Umbilical cord (tissue), 2 donors: ENCODE data around the gene BICD1. TPM values are rescaled to one million over a fixed set of nuclear protein-coding genes. Genes with fewer than 3 reads are reported as not detected.
"Not testable (repeated sequence)": the region's sequence is repeated elsewhere in the genome, so short reads cannot be mapped to it uniquely, and the experiment has no call there.

Experiments used
- DNase-seq: peaks from one replicate; pipeline ENCODE4 v3.0.0-alpha.2; 2015; ENCODE audit warnings: low spot score
- total RNA-seq: library from RNA; depleted of rRNA; stranded (reverse); fragments of >200 nt; gene quantifications from one replicate; pipeline ENCODE4 v1.2.3, GENCODE V29; 2014; ENCODE audit warnings: low replicate concordance; ENCODE audit not compliant: insufficient read depth

The BICD1 gene
- total RNA-seq, 1 donor from 2014 or later, result 34.7 TPM

GRCh38 chr12:32242641-32243040 lies 136.0 kb downstream of the BICD1 start:
- no peak for DNase-seq

- no peak for DNase-seq
Measured at GRCh38 chr12:32248441-32249140, 141.9 kb downstream of the BICD1 start.

GRCh38 chr12:32249777-32250176 lies 143.1 kb downstream of the BICD1 start:
- no peak for DNase-seq

GRCh38 chr12:32252199-32253073 lies 145.8 kb downstream of the BICD1 start:
- no peak for DNase-seq

- DNase-seq, result no peak
Measured at GRCh38 chr12:32253154-32253790, 146.6 kb downstream of the BICD1 start.

- no peak for DNase-seq
Measured at GRCh38 chr12:32254260-32254956, 147.8 kb downstream of the BICD1 start.

GRCh38 chr12:32255588-32255987 lies 148.9 kb downstream of the BICD1 start:
- no peak for DNase-seq

DNA sequence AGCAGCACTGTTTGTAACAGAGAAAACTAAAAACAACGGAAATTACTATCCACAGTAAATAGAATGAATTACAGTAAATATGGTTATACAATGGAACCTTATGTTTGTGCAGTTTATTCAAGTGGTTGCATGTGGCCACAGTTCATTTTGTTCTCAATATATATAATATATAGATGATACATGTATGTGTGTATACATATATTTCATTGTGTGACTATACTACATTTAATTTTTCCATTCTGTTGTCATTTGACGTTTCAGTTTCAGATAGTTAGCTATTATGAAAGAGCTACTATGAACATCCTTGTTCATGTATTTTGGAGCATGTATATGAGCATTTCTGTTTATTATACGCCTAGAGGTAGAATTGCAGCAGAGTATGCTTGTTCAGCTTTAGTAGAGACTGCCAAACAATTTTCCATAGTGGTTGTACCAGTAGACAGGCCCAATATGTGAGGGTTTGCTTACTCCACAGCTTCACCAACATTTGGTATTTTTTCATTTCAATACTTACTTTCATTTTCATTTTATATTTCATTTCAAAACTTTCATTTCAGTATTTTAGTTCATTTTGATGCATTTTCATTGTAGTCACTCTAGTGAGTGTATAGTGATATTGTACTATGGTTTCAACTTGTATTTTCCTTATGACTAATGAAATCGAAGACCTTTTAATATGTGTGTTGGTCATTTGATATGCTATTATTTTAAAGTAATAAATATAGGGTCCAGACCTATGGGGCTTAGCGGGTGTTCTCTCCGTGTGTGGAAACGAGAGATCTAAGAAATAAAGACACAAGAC lies 151.2 kb downstream of the BICD1 start:
- no peak for DNase-seq

DNA sequence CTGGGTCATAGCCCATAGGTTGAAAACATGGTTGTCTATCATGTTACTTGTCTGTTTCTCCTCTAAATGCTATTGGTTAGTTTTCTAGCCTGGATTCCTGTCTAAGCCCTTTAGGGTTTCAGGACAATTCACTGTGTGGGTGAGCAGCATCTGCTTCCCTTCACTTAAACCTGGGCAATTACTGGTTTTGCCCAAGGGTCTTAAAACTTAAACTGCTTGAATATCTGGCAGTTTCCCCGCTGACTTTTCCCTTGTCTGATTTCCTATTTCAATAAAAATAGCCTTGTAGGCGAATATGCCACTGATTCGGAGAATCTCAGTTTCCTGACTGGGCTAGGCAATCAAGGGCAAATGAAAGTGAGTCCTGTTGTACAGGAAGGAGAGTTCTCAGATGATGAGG lies 154.0 kb downstream of the BICD1 start:
- no peak for DNase-seq

DNA sequence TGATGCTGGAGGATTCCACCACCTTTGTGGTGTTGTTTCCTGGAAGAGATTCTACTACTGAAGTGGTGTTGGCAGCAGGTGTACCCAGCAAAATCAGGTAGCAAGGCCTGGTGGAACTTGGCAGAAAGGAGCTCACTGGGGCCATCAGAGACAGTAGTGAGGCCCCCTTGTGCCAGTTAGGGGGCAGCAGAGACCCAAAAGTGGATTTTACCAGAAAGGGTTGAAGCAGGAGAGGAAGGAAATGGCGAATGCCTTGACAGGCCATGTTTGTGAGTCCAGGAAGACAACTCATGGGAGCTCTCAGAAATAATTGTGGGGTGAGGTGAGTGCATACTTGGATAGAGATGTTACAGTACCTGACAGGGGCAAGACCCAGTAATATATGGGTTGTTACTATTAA lies 155.0 kb downstream of the BICD1 start:
- DNase-seq, result no peak

DNA sequence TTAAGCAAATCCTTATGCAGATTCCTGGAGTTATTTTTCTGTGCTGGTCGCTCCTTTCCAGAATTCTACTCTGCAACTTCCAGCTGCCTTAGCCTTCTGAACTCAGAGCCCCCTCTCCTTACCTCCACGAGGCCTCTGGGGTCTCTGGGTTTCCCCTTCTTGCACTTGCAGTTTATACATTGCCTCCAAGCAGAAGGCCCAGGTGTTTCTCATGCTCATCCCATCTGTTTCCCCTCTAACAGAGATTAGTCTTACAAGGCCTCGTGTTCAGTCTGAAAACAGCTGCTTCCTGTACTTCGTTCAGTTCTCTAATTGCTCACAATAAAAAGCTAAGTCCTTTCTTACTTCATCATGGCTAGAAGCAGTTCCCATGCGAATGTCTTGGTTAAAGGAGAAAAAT lies 158.3 kb downstream of the BICD1 start:
- DNase-seq, result peak; percentile 18

DNA sequence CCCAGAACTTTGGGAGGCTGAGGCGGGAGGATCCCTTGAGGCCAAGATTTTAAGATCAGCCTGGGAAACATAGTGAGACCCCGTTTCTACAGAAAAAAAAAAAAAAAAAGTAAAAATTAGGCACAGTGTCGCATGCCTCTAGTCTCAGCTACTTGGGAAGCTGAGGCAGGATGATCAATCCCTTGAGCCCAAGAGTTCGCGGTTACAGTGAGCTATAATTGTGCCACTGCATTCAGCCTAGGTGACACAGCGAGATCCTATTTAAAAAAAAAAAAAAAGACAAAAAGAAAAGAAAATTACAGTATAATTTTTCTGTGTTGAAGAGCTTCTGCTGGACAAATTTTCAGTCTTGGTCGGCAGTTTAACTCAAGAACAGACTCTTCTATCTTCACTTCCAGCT lies 158.8 kb downstream of the BICD1 start:
- DNase-seq, result no peak

DNA sequence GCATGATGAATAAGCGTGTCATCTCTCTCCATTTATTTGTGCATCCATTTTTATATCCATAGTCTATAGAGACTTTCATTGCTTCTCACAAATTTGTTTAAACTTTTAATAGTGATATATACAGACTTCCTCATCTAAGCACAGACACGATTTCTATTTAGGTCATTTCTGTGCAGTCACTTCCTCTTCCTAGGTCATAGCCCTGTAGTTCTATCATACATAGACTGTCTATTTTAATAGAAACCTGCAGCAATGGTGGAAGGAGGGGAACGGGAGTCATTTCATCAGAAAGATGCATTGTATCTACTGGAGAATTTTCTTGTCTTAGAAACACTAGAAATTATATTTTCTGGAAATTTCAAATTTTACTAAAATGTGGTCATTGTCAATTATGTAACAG lies 159.3 kb downstream of the BICD1 start:
- no peak for DNase-seq

DNA sequence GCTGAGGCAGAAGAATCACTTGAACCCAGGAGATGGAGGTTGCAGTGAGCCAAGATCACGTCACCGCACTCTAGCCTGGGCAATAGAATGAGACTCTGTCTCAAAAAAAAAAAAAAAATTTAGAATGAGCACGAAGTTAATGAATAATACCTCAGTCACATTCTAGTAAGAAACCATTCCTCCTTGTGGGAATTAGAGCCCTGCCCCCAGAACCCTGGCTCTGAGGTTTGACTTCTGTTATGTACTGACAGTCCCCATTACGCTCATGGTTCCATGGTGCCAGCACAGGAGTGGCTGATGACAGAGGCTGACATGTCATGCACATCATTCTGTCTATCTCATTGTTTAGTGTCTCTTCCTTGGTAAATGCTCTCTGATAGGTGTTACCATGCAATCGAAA lies 160.1 kb downstream of the BICD1 start:
- DNase-seq, result no peak

GRCh38 chr12:32270818-32271710 lies 164.4 kb downstream of the BICD1 start:
- peak; percentile 17 for DNase-seq

DNA sequence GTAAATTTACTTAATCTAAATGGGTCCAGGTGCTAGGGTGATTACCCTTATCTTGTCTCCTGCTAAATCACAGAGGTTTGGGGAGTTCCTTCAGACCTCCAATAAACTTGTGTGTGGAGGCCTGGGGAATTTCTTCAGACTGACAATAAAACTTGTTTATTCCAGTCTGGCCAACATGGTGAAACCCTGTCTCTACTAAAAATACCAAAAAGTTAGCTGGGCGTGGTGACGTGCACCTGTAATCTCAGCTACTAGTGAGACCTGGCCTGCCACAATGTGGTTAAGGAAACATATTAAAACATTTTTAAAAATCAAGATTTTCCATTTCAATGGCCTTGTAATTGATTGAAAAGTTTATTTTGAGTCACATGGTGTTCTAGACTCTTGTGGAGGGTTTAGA lies 165.8 kb downstream of the BICD1 start:
- DNase-seq, result no peak

- no peak for DNase-seq
Measured at GRCh38 chr12:32273063-32273522, 166.4 kb downstream of the BICD1 start.

GRCh38 chr12:32273712-32274111 lies 167.1 kb downstream of the BICD1 start:
- no peak for DNase-seq

DNA sequence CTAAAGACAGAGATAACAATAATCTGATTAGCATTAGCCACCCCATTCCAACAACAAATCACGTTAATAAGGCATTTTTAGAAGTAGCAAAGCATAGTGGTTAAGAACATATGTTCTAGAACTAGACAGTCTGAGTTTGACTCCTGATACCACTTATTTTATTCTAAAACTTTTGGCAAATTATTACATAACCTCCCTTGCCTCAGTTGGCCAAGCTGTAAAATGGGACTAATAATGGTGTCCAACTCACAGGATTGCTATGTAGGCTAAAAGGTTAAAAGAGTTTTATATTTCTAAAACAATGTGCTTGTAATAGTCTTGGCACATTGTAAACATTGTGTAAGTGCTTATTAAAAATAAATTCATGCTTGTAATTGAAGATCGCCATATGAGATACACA lies 168.0 kb downstream of the BICD1 start:
- DNase-seq, result no peak

- DNase-seq, result not testable (repeated sequence)
Measured at GRCh38 chr12:32275520-32275919, 168.9 kb downstream of the BICD1 start.
